MCF 10A (cell line): ENCODE data around the gene TMEM164. TPM values are rescaled to one million over a fixed set of nuclear protein-coding genes. Genes with fewer than 3 reads are reported as not detected.

ENCODE experiments used
- BruUV-seq: library from RNA; stranded (reverse); fragments of 400-500 nt; replicated peaks from 2 replicates; lab custom pipeline; 2021; lab: Mats Ljungman, UMichigan
- CTCF ChIA-PET: fragments of 300-600 bp; sonication (Branson Sonifier 250); formaldehyde crosslinking; extraction: SDS; loops from one replicate; lab custom pipeline; 2021; ENCODE audit warnings: antibody characterized with exemption, inconsistent platforms; lab: Yijun Ruan, JAX
- POLR2A ChIA-PET: fragments of 300-600, 350-650 bp; sonication (Branson Sonifier 250); formaldehyde crosslinking; extraction: SDS; loops from one replicate; lab custom pipeline; 2020; ENCODE audit warnings: antibody characterized with exemption, inconsistent platforms; lab: Yijun Ruan, JAX
- DNase-seq: peaks from one replicate; pipeline ENCODE4 v3.0.0-alpha.2; 2018; ENCODE audit not compliant: unreplicated experiment
- H3K27ac Mint-ChIP-seq: one replicate; pipeline ENCODE4 v1.8.0; 2022; ENCODE audit warnings: mild to moderate bottlenecking, low read depth, mixed read lengths; ENCODE audit not compliant: unreplicated experiment
- H3K27me3 Mint-ChIP-seq: one replicate; pipeline ENCODE4 v1.8.0; 2022; ENCODE audit warnings: mixed read lengths; ENCODE audit not compliant: insufficient read depth, unreplicated experiment
- H3K36me3 Mint-ChIP-seq: one replicate; pipeline ENCODE4 v1.8.0; 2022; ENCODE audit warnings: mild to moderate bottlenecking, moderate library complexity, mixed read lengths; ENCODE audit not compliant: insufficient read depth, unreplicated experiment
- H3K4me1 Mint-ChIP-seq: one replicate; pipeline ENCODE4 v1.8.0; 2022; ENCODE audit warnings: mixed read lengths; ENCODE audit not compliant: insufficient read depth, unreplicated experiment
- H3K4me3 Mint-ChIP-seq: one replicate; pipeline ENCODE4 v1.8.0; 2022; ENCODE audit warnings: mild to moderate bottlenecking, moderate library complexity, mixed read lengths; ENCODE audit not compliant: unreplicated experiment
- H3K9me3 Mint-ChIP-seq: one replicate; pipeline ENCODE4 v1.8.0; 2022; ENCODE audit warnings: mixed read lengths; ENCODE audit not compliant: unreplicated experiment
- intact Hi-C: fragments of 100-400 bp; cut with micrococcal nuclease; formaldehyde crosslinking; loops from 2 replicates; pipeline ENCODE4 v1.14.1; 2022
- total RNA-seq: library from RNA; stranded (reverse); gene quantifications from 2 replicates; pipeline ENCODE4 v1.2.3, GENCODE V29; 2022
- TF ChIP-seq, protein P1 (sequence below): fragments of 200-600 bp; IDR thresholded peaks from one replicate; pipeline ENCODE4 v1.8.0; 2022; ENCODE audit warnings: antibody characterized with exemption, mild to moderate bottlenecking; ENCODE audit not compliant: unreplicated experiment

TMEM164 gene
- total RNA-seq, 1 experiment from 2014 or later, result 39.2 TPM

- Mint-ChIP-seq H3K27me3 (peaks cover 76% of the 10 kb centered on the region), H3K9me3 (no peaks in the 10 kb centered on the region), H3K27ac (no peak overlapping the region), H3K4me3 (no peak overlapping the region), H3K4me1 (peaks cover 12% of the 10 kb centered on the region), H3K36me3 (peaks cover 12% of the 10 kb centered on the region)
- ChIA-PET CTCF (interaction anchor here (0.7 to 1.3 kb wide), 2 partner anchors 112 to 146 kb away, joined by 3 to 4 read pairs; no protein-coding TSS in a partner anchor), POLR2A (interaction anchor here (0.6 to 1.8 kb wide), 3 partner anchors 10 to 283 kb away, joined by 3 to 5 read pairs (median 3); no protein-coding TSS in a partner anchor)
- no peak for DNase-seq
- TF ChIP-seq, protein P1, sequence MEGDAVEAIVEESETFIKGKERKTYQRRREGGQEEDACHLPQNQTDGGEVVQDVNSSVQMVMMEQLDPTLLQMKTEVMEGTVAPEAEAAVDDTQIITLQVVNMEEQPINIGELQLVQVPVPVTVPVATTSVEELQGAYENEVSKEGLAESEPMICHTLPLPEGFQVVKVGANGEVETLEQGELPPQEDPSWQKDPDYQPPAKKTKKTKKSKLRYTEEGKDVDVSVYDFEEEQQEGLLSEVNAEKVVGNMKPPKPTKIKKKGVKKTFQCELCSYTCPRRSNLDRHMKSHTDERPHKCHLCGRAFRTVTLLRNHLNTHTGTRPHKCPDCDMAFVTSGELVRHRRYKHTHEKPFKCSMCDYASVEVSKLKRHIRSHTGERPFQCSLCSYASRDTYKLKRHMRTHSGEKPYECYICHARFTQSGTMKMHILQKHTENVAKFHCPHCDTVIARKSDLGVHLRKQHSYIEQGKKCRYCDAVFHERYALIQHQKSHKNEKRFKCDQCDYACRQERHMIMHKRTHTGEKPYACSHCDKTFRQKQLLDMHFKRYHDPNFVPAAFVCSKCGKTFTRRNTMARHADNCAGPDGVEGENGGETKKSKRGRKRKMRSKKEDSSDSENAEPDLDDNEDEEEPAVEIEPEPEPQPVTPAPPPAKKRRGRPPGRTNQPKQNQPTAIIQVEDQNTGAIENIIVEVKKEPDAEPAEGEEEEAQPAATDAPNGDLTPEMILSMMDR, result no peak
- BruUV-seq, result no TSS peak
- intact Hi-C loops, result no loop called here
Observed at GRCh38 chrX:110036162-110037033, 33.5 kb downstream of the TMEM164 start.

GRCh38 chrX:110037178-110037577 lies 34.3 kb downstream of the TMEM164 start:
- Mint-ChIP-seq H3K36me3 (peaks cover 10% of the 10 kb centered on the region), H3K27me3 (peaks cover 76% of the 10 kb centered on the region), H3K9me3 (no peaks in the 10 kb centered on the region), H3K27ac (no peak overlapping the region), H3K4me1 (peaks cover 12% of the 10 kb centered on the region), H3K4me3 (no peak overlapping the region)
- ChIA-PET POLR2A (interaction anchor here (0.6 to 1.8 kb wide), 2 partner anchors 11 to 284 kb away, joined by 3 to 5 read pairs; no protein-coding TSS in a partner anchor), CTCF (interaction anchor here (0.8 to 1.3 kb wide), 3 partner anchors 8 to 146 kb away, joined by 3 to 4 read pairs (median 4); no protein-coding TSS in a partner anchor)
- TF ChIP-seq, protein P1, result no peak
- intact Hi-C loops, result no loop called here
- no TSS peak for BruUV-seq
- DNase-seq, result no peak

GRCh38 chrX:110038900-110039299 lies 36.0 kb downstream of the TMEM164 start:
- Mint-ChIP-seq H3K36me3 (peaks cover 6% of the 10 kb centered on the region), H3K4me1 (peaks cover 6% of the 10 kb centered on the region), H3K27me3 (peaks cover 65% of the 10 kb centered on the region), H3K27ac (no peak overlapping the region), H3K9me3 (no peaks in the 10 kb centered on the region), H3K4me3 (no peak overlapping the region)
- TF ChIP-seq, protein P1, result no peak
- no peak for DNase-seq
- ChIA-PET CTCF (no interaction called here), POLR2A (interaction anchor here (1.4 kb wide), 1 partner anchor 13 kb away, joined by 6 read pairs; no protein-coding TSS in a partner anchor)
- intact Hi-C loops, result no loop called here
- no TSS peak for BruUV-seq

DNA sequence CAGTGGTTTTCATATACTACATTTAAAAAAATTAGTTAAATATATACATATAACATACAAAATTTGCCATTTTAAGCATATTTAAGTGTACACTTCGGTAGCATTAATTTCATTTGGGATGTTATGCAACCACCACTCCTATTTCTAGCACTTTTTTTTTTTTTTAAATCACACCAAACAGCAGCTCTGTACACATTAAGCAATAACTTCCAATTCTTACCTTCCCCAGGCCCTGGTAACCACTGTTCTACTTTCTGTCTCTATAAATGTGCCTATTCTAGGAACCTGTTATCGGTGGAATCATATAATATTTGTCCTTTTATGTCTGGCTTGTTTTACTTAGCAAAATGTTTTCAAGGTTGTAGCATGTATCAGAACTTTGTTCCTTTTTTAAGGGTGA lies 39.1 kb downstream of the TMEM164 start:
- H3K4me3 Mint-ChIP-seq, result no peak overlapping the region
- H3K9me3 Mint-ChIP-seq, result no peaks in the 10 kb centered on the region
- TF ChIP-seq, protein P1, result no peak
- peaks cover 6% of the 10 kb centered on the region for H3K36me3 Mint-ChIP-seq
- ChIA-PET POLR2A (interaction anchor here (0.6 to 1.0 kb wide), 2 partner anchors 16 to 49 kb away, joined by 4 to 5 read pairs; no protein-coding TSS in a partner anchor), CTCF (interaction anchor here (1.9 to 2.4 kb wide), 2 partner anchors 16 to 133 kb away, joined by 4 to 7 read pairs; no protein-coding TSS in a partner anchor)
- peaks cover 3% of the 10 kb centered on the region for H3K4me1 Mint-ChIP-seq
- intact Hi-C loops, result no loop called here
- no peak overlapping the region for H3K27ac Mint-ChIP-seq
- peaks cover 79% of the 10 kb centered on the region for H3K27me3 Mint-ChIP-seq
- DNase-seq, result no peak
- no TSS peak for BruUV-seq
